HepG2 (cell line): ENCODE data around the gene ATP5MG. TPM values are rescaled to one million over a fixed set of nuclear protein-coding genes. Genes with fewer than 3 reads are reported as not detected.

Source experiments
- ATAC-seq: fragments of 200-7000 bp; cut with Tn5 transposase; 3 replicates; pipeline ENCODE4 v1.9.1; 2020; ENCODE audit warnings: mild to moderate bottlenecking, moderate library complexity
- BruUV-seq: library from RNA; stranded (reverse); fragments of 400-500 nt; replicated peaks from 2 replicates; lab custom pipeline; 2021; lab: Mats Ljungman, UMichigan
- CTCF ChIA-PET: fragments of 300-600 bp; formaldehyde crosslinking; extraction: SDS; loops from one replicate; lab custom pipeline; 2021; ENCODE audit warnings: low total read pairs, inconsistent platforms, low intra/inter-chr PET ratio; lab: Yijun Ruan, JAX
- POLR2A ChIA-PET: fragments of 350-600 bp; sonication (Branson Sonifier 250); formaldehyde crosslinking; loops from one replicate; lab custom pipeline; 2020; ENCODE audit warnings: antibody characterized with exemption, inconsistent platforms; lab: Yijun Ruan, JAX
- DNase-seq: peaks from one replicate; pipeline ENCODE4 v3.0.0-alpha.2; 2015; ENCODE audit warnings: low spot score
- FAIRE-seq: peaks from 3 replicates; lab custom pipeline; 2011; peaks lifted over from hg19 to GRCh38; lab: Jason Lieb, UNC
- H2AFZ ChIP-seq: one replicate; pipeline ENCODE4 v1.6.1; 2011; ENCODE audit warnings: low read length, inconsistent platforms
- H3K27ac ChIP-seq: fragments of 300-600 bp; 3 replicates; pipeline ENCODE4 v1.8.0; 2011; ENCODE audit warnings: mixed run types, mild to moderate bottlenecking, mixed read lengths, low read length, inconsistent platforms; ENCODE audit not compliant: insufficient read depth; ENCODE audit errors: extremely low read length
- H3K27me3 ChIP-seq, 2 experiments: fragments of 200-600 bp in 1 of 2; 2 replicates in 1 of 2; 3 replicates in 1 of 2; pipeline versions ENCODE4 v1.6.0 to v1.8.0; 2011; ENCODE audit warnings: low read length in 2 of 2, mild to moderate bottlenecking in 2 of 2, moderate library complexity in 2 of 2, inconsistent platforms in 1 of 2; ENCODE audit not compliant: insufficient read depth in 2 of 2, control insufficient read depth in 1 of 2
- H3K36me3 ChIP-seq, 2 experiments: fragments of 200-600 bp in 1 of 2; replicated peaks in 1 of 2; 2 replicates in 1 of 2; 3 replicates in 1 of 2; pipeline versions ENCODE4 v1.5.1 to v1.8.0; 2011; ENCODE audit warnings: low read length in 2 of 2, inconsistent platforms in 1 of 2; ENCODE audit not compliant: insufficient read depth in 2 of 2, control insufficient read depth in 1 of 2
- H3K4me1 ChIP-seq: 2 replicates; pipeline ENCODE4 v1.5.1; 2012; ENCODE audit warnings: low read length, inconsistent platforms; ENCODE audit not compliant: insufficient read depth
- H3K4me2 ChIP-seq: 2 replicates; pipeline ENCODE4 v1.6.0; 2011; ENCODE audit warnings: low read depth, low read length, inconsistent platforms
- H3K4me3 ChIP-seq, 3 experiments: fragments of 200-600 bp in 1 of 3; sonication (generic), shearing (Covaris generic) in 1 of 3; replicated peaks in 1 of 3; 2 replicates each; pipeline ENCODE4 v1.5.1; 2011 to 2016; ENCODE audit warnings: low read length in 3 of 3, inconsistent platforms in 2 of 3, low read depth in 2 of 3, mild to moderate bottlenecking in 2 of 3, control low read depth in 1 of 3, mixed read lengths in 1 of 3; ENCODE audit not compliant: insufficient read depth in 1 of 3
- H3K79me2 ChIP-seq: one replicate; pipeline ENCODE4 v1.6.1; 2011; ENCODE audit warnings: low read length, inconsistent platforms; ENCODE audit not compliant: insufficient read depth
- H3K9ac ChIP-seq: 2 replicates; pipeline ENCODE4 v1.6.0; 2011; ENCODE audit warnings: mild to moderate bottlenecking, low read depth, low read length, inconsistent platforms; ENCODE audit not compliant: insufficient read depth
- H3K9me3 ChIP-seq: 2 replicates; pipeline ENCODE4 v1.5.1; 2012; ENCODE audit warnings: mild to moderate bottlenecking, low read length
- H4K20me1 ChIP-seq: 2 replicates; pipeline ENCODE4 v1.6.0; 2011; ENCODE audit warnings: inconsistent platforms, mild to moderate bottlenecking, low read length, moderate library complexity; ENCODE audit not compliant: insufficient read depth
- PLRG1 ChIP-seq: fragments of 450-650 bp; conservative IDR thresholded peaks from 2 replicates; pipeline ENCODE4 v1.6.1; 2016
- SIX1 ChIP-seq: sonication (generic); formaldehyde crosslinking; IDR thresholded peaks from 2 replicates; pipeline ENCODE4 v1.4.0; 2020; ENCODE audit warnings: missing genetic modification reagents, borderline replicate concordance
- WGBS: methylation state at CpG from one replicate; pipeline ENCODE4 v1.1.6; 2017; ENCODE audit warnings: low lambda C conversion rate; 5-methylcytosine and 5-hydroxymethylcytosine counted together
- in situ Hi-C: cut with HindIII; loops from 2 replicates; pipeline ENCODE4 v1.10.0; 2017; ENCODE audit warnings: low pct_unique_long_range_greater_than_20kb; ENCODE audit not compliant: extremely low pct_ligation_motif_present
- intact Hi-C: fragments of 100-400 bp; cut with micrococcal nuclease; formaldehyde crosslinking; loops from one replicate; pipeline ENCODE4 v1.10.0; 2022; ENCODE audit not compliant: unreplicated experiment
- polyA plus RNA-seq, 8 experiments: library from polyadenylated mRNA; depleted of rRNA in 3 of 8; stranded (reverse) in 7 of 8; unstranded in 1 of 8; fragments of >200 nt; fragmentation: Illumina TruSeq in 4 of 8; extraction: Trizol in 4 of 8; gene quantifications; 2 replicates each; pipeline versions ENCODE4 v1.2.1 to v1.2.3, GENCODE V29; 2011 to 2016; ENCODE audit warnings: low read depth in 4 of 8, missing spikeins in 1 of 8, mixed read lengths in 1 of 8; ENCODE audit not compliant: insufficient read depth in 1 of 8
- total RNA-seq, 5 experiments: library from RNA; depleted of rRNA; stranded (reverse); fragments of >200 nt; fragmentation: Illumina TruSeq; extraction: Trizol; gene quantifications; 2 replicates each; pipeline ENCODE4 v1.2.3, GENCODE V29; 2016; ENCODE audit warnings: low read depth in 1 of 5
- TF ChIP-seq, protein P1 (sequence below): sonication (generic); formaldehyde crosslinking; IDR thresholded peaks from one replicate; pipeline ENCODE4 v1.5.1; 2020; ENCODE audit warnings: mild to moderate bottlenecking, missing genetic modification reagents; ENCODE audit errors: not compliant biosample characterization
- TF ChIP-seq, protein P2 (sequence below): IDR thresholded peaks from 2 replicates; pipeline ENCODE4 v1.6.1; 2016; ENCODE audit warnings: low read depth, missing genetic modification reagents, missing compliant biosample characterization
- TF ChIP-seq, protein P3 (sequence below): sonication (generic); formaldehyde crosslinking; IDR thresholded peaks from 2 replicates; pipeline ENCODE4 v1.5.0; 2020; ENCODE audit warnings: mild to moderate bottlenecking, missing genetic modification reagents, moderate library complexity

ATP5MG gene
- total and polyA plus RNA-seq, 2 of the 13 experiments (the other 11 are each of a cell fraction or from before 2014, with no cell fraction given), result 260 to 320 TPM

DNA sequence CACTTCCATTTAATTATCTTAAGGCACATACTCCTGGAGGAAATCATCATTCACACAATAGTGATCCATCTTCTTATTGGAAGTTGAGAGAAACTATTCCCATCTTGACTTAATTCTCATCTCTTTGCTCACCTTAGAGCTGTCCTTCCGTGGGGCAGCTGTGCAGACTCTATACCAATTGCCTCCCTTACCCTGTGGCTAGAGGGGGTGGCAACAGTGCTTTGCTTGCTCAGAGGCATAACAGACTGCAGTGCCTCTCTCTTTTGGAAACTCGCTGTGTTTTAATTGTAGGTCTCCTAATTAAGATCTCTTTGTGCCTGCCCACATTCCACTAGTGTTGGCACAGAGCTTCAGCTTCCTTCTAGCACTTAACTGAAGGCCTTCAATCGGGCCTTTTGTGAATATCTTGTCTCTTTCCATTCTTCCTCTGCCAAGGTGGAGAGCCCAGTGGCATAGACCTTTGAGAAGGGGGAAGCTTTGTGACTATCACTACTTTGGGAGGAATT is 40.4 kb downstream of the ATP5MG start (continued):
- TF ChIP-seq, protein P1, sequence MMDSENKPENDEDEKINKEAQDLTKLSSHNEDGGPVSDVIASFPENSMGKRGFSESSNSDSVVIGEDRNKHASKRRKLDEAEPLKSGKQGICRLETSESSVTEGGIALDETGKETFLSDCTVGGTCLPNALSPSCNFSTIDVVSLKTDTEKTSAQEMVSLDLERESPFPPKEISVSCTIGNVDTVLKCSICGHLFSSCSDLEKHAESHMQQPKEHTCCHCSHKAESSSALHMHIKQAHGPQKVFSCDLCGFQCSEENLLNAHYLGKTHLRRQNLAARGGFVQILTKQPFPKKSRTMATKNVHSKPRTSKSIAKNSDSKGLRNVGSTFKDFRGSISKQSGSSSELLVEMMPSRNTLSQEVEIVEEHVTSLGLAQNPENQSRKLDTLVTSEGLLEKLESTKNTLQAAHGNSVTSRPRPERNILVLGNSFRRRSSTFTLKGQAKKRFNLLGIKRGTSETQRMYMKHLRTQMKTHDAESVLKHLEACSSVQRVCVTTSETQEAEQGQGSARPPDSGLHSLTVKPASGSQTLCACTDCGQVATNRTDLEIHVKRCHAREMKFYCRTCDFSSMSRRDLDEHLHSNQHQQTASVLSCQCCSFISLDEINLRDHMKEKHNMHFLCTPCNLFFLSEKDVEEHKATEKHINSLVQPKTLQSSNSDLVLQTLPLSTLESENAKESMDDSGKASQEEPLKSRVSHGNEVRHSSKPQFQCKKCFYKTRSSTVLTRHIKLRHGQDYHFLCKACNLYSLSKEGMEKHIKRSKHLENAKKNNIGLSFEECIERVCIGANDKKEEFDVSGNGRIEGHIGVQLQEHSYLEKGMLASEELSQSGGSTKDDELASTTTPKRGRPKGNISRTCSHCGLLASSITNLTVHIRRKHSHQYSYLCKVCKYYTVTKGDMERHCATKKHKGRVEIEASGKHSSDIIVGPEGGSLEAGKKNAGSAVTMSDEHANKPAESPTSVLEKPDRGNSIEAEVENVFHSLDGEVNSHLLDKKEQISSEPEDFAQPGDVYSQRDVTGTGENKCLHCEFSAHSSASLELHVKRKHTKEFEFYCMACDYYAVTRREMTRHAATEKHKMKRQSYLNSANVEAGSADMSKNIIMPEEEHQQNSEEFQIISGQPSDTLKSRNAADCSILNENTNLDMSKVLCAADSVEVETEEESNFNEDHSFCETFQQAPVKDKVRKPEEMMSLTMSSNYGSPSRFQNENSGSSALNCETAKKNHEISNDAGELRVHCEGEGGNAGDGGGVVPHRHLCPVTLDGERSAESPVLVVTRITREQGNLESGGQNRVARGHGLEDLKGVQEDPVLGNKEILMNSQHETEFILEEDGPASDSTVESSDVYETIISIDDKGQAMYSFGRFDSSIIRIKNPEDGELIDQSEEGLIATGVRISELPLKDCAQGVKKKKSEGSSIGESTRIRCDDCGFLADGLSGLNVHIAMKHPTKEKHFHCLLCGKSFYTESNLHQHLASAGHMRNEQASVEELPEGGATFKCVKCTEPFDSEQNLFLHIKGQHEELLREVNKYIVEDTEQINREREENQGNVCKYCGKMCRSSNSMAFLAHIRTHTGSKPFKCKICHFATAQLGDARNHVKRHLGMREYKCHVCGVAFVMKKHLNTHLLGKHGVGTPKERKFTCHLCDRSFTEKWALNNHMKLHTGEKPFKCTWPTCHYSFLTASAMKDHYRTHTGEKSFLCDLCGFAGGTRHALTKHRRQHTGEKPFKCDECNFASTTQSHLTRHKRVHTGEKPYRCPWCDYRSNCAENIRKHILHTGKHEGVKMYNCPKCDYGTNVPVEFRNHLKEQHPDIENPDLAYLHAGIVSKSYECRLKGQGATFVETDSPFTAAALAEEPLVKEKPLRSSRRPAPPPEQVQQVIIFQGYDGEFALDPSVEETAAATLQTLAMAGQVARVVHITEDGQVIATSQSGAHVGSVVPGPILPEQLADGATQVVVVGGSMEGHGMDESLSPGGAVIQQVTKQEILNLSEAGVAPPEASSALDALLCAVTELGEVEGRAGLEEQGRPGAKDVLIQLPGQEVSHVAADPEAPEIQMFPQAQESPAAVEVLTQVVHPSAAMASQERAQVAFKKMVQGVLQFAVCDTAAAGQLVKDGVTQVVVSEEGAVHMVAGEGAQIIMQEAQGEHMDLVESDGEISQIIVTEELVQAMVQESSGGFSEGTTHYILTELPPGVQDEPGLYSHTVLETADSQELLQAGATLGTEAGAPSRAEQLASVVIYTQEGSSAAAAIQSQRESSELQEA (CRISPR knock-in tag), result no peak

DNA sequence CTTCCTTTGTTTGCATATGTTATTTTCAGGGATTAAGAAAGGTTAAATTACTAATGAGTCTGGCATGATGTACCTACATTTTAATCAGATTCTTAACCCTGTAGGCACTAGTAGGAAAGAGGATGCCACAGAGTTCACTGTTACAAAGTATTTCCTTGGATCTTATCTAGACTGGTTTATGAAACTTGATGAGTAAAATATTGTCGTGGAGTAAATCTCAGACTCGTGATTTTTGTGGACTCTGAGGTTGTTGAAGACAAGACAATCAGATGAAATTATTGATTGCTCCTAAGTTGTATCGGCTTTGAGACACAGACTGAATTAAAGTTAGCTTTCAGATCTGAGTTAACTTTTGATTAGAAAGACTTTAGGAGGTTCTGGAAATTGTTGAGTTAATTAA is 40.9 kb downstream of the ATP5MG start:
- H3K79me2 ChIP-seq, result peaks cover 95% of the 10 kb centered on the region
- H3K27me3 ChIP-seq, result no peaks in the 10 kb centered on the region
- no peak overlapping the region for H2AFZ ChIP-seq
- H3K27ac ChIP-seq, result no peak overlapping the region
- FAIRE-seq (no peak), DNase-seq (no peak), ATAC-seq (no peak)
- ChIA-PET POLR2A (no interaction called here), CTCF (no interaction called here)
- no peak overlapping the region for H3K9ac ChIP-seq
- H3K36me3 ChIP-seq, result peaks cover 3 to 13% of the 10 kb centered on the region in 2 experiments; a peak in 4 of 5 replicates
- intact Hi-C loops, result no loop called here
- no peak overlapping the region for H3K4me3 ChIP-seq
- H3K4me2 ChIP-seq, result no peak overlapping the region
- H4K20me1 ChIP-seq, result peaks cover 63% of the 10 kb centered on the region
- no TSS peak for BruUV-seq
- no peaks in the 10 kb centered on the region for H3K9me3 ChIP-seq
- WGBS, result 99% methylated on average over 3 of the region's 3 CpGs
- in situ Hi-C loops, result no loop called here
- peaks cover 49% of the 10 kb centered on the region for H3K4me1 ChIP-seq
- no peak for TF ChIP-seq SIX1 (CRISPR knock-in tag)
- TF ChIP-seq PLRG1, result no peak
- TF ChIP-seq, protein P2, sequence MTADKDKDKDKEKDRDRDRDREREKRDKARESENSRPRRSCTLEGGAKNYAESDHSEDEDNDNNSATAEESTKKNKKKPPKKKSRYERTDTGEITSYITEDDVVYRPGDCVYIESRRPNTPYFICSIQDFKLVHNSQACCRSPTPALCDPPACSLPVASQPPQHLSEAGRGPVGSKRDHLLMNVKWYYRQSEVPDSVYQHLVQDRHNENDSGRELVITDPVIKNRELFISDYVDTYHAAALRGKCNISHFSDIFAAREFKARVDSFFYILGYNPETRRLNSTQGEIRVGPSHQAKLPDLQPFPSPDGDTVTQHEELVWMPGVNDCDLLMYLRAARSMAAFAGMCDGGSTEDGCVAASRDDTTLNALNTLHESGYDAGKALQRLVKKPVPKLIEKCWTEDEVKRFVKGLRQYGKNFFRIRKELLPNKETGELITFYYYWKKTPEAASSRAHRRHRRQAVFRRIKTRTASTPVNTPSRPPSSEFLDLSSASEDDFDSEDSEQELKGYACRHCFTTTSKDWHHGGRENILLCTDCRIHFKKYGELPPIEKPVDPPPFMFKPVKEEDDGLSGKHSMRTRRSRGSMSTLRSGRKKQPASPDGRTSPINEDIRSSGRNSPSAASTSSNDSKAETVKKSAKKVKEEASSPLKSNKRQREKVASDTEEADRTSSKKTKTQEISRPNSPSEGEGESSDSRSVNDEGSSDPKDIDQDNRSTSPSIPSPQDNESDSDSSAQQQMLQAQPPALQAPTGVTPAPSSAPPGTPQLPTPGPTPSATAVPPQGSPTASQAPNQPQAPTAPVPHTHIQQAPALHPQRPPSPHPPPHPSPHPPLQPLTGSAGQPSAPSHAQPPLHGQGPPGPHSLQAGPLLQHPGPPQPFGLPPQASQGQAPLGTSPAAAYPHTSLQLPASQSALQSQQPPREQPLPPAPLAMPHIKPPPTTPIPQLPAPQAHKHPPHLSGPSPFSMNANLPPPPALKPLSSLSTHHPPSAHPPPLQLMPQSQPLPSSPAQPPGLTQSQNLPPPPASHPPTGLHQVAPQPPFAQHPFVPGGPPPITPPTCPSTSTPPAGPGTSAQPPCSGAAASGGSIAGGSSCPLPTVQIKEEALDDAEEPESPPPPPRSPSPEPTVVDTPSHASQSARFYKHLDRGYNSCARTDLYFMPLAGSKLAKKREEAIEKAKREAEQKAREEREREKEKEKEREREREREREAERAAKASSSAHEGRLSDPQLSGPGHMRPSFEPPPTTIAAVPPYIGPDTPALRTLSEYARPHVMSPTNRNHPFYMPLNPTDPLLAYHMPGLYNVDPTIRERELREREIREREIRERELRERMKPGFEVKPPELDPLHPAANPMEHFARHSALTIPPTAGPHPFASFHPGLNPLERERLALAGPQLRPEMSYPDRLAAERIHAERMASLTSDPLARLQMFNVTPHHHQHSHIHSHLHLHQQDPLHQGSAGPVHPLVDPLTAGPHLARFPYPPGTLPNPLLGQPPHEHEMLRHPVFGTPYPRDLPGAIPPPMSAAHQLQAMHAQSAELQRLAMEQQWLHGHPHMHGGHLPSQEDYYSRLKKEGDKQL, result no peak
- TF ChIP-seq, protein P3, sequence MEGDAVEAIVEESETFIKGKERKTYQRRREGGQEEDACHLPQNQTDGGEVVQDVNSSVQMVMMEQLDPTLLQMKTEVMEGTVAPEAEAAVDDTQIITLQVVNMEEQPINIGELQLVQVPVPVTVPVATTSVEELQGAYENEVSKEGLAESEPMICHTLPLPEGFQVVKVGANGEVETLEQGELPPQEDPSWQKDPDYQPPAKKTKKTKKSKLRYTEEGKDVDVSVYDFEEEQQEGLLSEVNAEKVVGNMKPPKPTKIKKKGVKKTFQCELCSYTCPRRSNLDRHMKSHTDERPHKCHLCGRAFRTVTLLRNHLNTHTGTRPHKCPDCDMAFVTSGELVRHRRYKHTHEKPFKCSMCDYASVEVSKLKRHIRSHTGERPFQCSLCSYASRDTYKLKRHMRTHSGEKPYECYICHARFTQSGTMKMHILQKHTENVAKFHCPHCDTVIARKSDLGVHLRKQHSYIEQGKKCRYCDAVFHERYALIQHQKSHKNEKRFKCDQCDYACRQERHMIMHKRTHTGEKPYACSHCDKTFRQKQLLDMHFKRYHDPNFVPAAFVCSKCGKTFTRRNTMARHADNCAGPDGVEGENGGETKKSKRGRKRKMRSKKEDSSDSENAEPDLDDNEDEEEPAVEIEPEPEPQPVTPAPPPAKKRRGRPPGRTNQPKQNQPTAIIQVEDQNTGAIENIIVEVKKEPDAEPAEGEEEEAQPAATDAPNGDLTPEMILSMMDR, result no peak
- TF ChIP-seq, all 625 proteins: peak for 0
